SU-DHL-6 (cell line): ENCODE data around the gene GEMIN8.

ENCODE experiments used
- H2AFZ ChIP-seq: fragments of 200-600 bp; sonication (generic); 2 replicates; pipeline ENCODE4 v1.6.1; 2014; ENCODE audit warnings: low read depth, mild to moderate bottlenecking, moderate library complexity, mixed read lengths, antibody characterized with exemption, low read length; ENCODE audit not compliant: severe bottlenecking
- H3F3A ChIP-seq: fragments of 200-600 bp; shearing (Covaris generic); 2 replicates; pipeline ENCODE4 v1.6.0; 2016; ENCODE audit warnings: antibody characterized with exemption, mild to moderate bottlenecking; ENCODE audit not compliant: insufficient read depth
- H3K27ac ChIP-seq: fragments of 200-600 bp; sonication (generic); 2 replicates; pipeline ENCODE4 v1.5.1; 2016; ENCODE audit warnings: low read depth, mild to moderate bottlenecking, low read length, moderate library complexity, mixed read lengths
- H3K27me3 ChIP-seq: fragments of 200-600 bp; sonication (generic), shearing (Covaris generic); 2 replicates; pipeline ENCODE4 v1.6.0; 2014; ENCODE audit warnings: mild to moderate bottlenecking, low read length
- H3K36me3 ChIP-seq: fragments of 200-600 bp; sonication (generic); 2 replicates; pipeline ENCODE4 v1.6.1; 2014; ENCODE audit warnings: mild to moderate bottlenecking, low read length, mixed read lengths
- H3K4me2 ChIP-seq: fragments of 300-600, 200-600 bp; shearing (Covaris generic), sonication (generic); 2 replicates; pipeline ENCODE4 v1.6.0; 2014; ENCODE audit warnings: low read length, low read depth, mild to moderate bottlenecking; ENCODE audit not compliant: poor library complexity, severe bottlenecking
- H3K4me3 ChIP-seq: fragments of 200-600 bp; sonication (generic); 2 replicates; pipeline ENCODE4 v1.5.1; 2014; ENCODE audit warnings: antibody characterized with exemption, low read length, mild to moderate bottlenecking, mixed read lengths; ENCODE audit not compliant: insufficient read depth, poor library complexity, severe bottlenecking
- H3K79me2 ChIP-seq: fragments of 200-600 bp; sonication (generic); 2 replicates; pipeline ENCODE4 v1.6.1; 2014; ENCODE audit warnings: mild to moderate bottlenecking, low read length, moderate library complexity; ENCODE audit not compliant: insufficient read depth
- H3K9ac ChIP-seq: fragments of 200-600 bp; sonication (generic); 2 replicates; pipeline ENCODE4 v1.7.0; 2014; ENCODE audit warnings: mild to moderate bottlenecking, low read length
- H3K9me2 ChIP-seq: fragments of 200-600 bp; sonication (generic); replicated peaks from 2 replicates; pipeline ENCODE4 v1.6.1; 2014; ENCODE audit warnings: low read length; ENCODE audit not compliant: insufficient read depth
- H3K9me3 ChIP-seq: fragments of 200-600 bp; sonication (generic); 2 replicates; pipeline ENCODE4 v1.6.1; 2014; ENCODE audit warnings: low read length, mixed read lengths; ENCODE audit not compliant: insufficient read depth
- H4K20me1 ChIP-seq: fragments of 200-600 bp; sonication (generic); 2 replicates; pipeline ENCODE4 v1.6.1; 2014; ENCODE audit warnings: low read depth, mild to moderate bottlenecking, antibody characterized with exemption, low read length, moderate library complexity, mixed read lengths
- EZH2phosphoT487 ChIP-seq: fragments of 200-600 bp; sonication (generic), shearing (Covaris generic); conservative IDR thresholded peaks from 2 replicates; pipeline ENCODE4 v1.6.1; 2018; ENCODE audit warnings: mild to moderate bottlenecking, antibody characterized with exemption, low read length, moderate library complexity, mixed read lengths
- TF ChIP-seq, protein P1 (sequence below): fragments of 200-600 bp; sonication (generic); IDR thresholded peaks from one replicate; pipeline ENCODE4 v1.5.1; 2017; ENCODE audit warnings: antibody characterized with exemption, mild to moderate bottlenecking, low read length, moderate library complexity; ENCODE audit not compliant: insufficient read depth, poor library complexity, severe bottlenecking

GEMIN8 gene

DNA sequence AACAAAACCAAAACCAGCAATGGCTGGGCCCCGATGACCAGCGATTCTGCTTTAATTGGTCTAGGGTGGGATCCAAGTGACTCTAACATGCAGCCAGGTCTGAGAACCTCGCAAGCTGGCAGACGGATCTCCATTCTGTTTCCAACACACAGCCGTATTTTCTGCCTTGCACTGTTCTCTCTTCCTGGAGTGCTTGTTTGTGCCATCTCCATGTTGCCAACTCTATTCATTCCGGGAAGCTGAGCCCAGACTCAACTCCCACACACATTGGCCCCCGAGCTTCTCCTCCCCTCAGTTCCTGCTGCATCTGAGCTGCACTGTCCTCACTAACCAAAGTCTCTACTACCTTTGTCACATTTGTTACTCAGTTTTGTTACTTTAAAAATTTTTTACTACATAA is 35.6 kb downstream of the GEMIN8 start:
- Histone ChIP-seq H3K4me2 (no peak overlapping the region), H3F3A (no peaks in the 10 kb centered on the region), H3K79me2 (no peaks in the 10 kb centered on the region), H3K36me3 (no peaks in the 10 kb centered on the region), H4K20me1 (no peaks in the 10 kb centered on the region), H2AFZ (no peak overlapping the region), H3K27ac (no peak overlapping the region), H3K9me2 (no peaks in the 10 kb centered on the region), H3K9ac (no peak overlapping the region), H3K27me3 (no peaks in the 10 kb centered on the region), H3K4me3 (no peak overlapping the region), H3K9me3 (no peaks in the 10 kb centered on the region)
- TF ChIP-seq EZH2phosphoT487: no peak
- TF ChIP-seq, protein P1, sequence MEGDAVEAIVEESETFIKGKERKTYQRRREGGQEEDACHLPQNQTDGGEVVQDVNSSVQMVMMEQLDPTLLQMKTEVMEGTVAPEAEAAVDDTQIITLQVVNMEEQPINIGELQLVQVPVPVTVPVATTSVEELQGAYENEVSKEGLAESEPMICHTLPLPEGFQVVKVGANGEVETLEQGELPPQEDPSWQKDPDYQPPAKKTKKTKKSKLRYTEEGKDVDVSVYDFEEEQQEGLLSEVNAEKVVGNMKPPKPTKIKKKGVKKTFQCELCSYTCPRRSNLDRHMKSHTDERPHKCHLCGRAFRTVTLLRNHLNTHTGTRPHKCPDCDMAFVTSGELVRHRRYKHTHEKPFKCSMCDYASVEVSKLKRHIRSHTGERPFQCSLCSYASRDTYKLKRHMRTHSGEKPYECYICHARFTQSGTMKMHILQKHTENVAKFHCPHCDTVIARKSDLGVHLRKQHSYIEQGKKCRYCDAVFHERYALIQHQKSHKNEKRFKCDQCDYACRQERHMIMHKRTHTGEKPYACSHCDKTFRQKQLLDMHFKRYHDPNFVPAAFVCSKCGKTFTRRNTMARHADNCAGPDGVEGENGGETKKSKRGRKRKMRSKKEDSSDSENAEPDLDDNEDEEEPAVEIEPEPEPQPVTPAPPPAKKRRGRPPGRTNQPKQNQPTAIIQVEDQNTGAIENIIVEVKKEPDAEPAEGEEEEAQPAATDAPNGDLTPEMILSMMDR: no peak

DNA sequence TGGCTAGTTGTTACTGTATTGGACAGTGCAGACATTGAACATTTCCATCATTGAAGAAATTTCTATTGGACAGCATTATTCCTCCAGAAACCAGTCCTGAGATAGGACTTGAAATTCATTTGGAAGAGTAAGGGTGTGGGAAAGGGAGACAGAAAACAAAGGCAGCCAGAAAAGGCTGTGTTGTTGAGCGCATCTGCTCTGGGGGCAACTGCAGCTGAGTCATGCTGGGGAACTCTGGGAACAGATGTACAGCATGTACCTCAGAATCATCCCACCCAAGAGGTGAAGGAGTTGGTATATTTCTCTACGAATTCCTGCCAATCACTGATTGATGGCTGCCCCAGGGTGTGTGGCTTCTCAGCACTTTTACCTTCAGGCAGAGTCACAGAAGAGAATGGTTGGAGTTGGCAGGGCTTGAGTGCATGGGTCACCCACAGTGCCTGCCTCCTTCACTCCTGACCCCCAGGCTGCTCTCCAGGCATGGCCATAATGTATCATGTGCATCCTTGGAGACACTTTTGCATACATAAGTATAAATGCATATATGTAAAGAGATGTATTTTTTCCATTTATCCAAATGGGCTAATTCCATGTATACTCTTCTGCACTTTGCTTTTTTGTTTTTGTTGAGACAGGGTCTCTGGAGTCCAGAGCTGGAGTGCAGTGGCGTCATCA is 39.4 kb downstream of the GEMIN8 start:
- Histone ChIP-seq H3K9me3 (no peaks in the 10 kb centered on the region), H3K36me3 (no peaks in the 10 kb centered on the region), H3K9ac (no peak overlapping the region), H3K4me2 (no peak overlapping the region), H2AFZ (no peak overlapping the region), H3K4me3 (no peak overlapping the region), H3K9me2 (no peaks in the 10 kb centered on the region), H3F3A (no peaks in the 10 kb centered on the region), H4K20me1 (no peaks in the 10 kb centered on the region), H3K27ac (no peak overlapping the region), H3K79me2 (no peaks in the 10 kb centered on the region), H3K27me3 (no peaks in the 10 kb centered on the region)
- TF ChIP-seq EZH2phosphoT487: no peak
- TF ChIP-seq, protein P1: no peak

DNA sequence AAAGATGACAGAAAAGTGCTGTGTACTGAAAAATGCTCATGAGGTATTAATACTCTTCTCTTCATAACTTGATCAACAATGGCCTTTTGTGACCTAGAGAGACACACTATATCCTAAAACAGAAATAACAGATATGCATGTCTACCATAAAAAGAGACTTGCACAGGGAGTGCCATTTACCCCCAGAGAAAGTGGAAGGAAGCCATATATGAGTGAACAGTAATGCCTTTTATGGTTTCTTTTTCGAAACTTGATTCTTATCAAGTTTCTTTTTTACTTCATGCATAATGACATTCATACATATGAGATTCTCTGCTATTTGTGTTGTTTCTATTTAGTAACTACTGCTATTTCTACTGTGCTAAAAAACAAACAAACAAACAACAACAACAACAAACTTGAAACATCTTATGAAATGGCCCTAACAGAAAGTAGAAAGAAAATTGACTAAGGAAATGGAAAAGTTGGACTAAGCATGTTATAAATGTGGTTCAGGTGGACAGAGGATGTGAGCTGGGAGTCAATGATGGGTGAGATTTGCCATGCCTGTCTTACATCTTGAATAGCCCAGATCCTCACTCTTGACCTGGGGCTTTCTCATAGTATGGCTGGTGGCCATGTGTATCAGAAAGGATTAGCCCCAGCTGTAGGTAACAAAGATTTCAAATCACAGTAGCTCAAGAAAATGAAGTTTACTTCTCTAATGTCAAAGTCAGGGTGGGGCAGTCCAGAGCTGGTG is 43.8 kb downstream of the GEMIN8 start:
- Histone ChIP-seq H3K36me3 (no peaks in the 10 kb centered on the region), H3K4me3 (no peak overlapping the region), H3K27me3 (no peaks in the 10 kb centered on the region), H4K20me1 (no peaks in the 10 kb centered on the region), H3K9me2 (no peaks in the 10 kb centered on the region), H3K9ac (no peak overlapping the region), H3K4me2 (no peak overlapping the region), H2AFZ (no peak overlapping the region), H3K27ac (no peak overlapping the region), H3K79me2 (no peaks in the 10 kb centered on the region), H3F3A (no peaks in the 10 kb centered on the region), H3K9me3 (no peaks in the 10 kb centered on the region)
- TF ChIP-seq, protein P1: no peak
- no peak for TF ChIP-seq EZH2phosphoT487
